GM23248 (cell line): ENCODE results near the gene PDX1. TPM values are rescaled to one million over a fixed set of nuclear protein-coding genes. Genes with fewer than 3 reads are reported as not detected.
A peak's percentile ranks its signal among the peaks of the same experiment; 100 is the strongest.

Experiments
- DNase-seq: peaks from one replicate; pipeline ENCODE4 v3.0.0-alpha.2; 2015
- H2AFZ ChIP-seq: fragments of 200-600 bp; sonication (generic); 2 replicates; pipeline ENCODE4 v1.6.1; 2016; ENCODE audit warnings: antibody characterized with exemption
- H3F3A ChIP-seq: fragments of 200-600 bp; sonication (generic); 2 replicates; pipeline ENCODE4 v1.6.1; 2016; ENCODE audit warnings: mild to moderate bottlenecking, antibody characterized with exemption, mixed run types; ENCODE audit not compliant: insufficient read depth
- H3K27ac ChIP-seq: fragments of 200-600 bp; sonication (generic); 2 replicates; pipeline ENCODE4 v1.5.1; 2016; ENCODE audit warnings: mild to moderate bottlenecking
- H3K27me3 ChIP-seq: fragments of 200-600 bp; sonication (generic); replicated peaks from 2 replicates; pipeline ENCODE4 v1.6.1; 2016; ENCODE audit warnings: mild to moderate bottlenecking; ENCODE audit not compliant: insufficient read depth
- H3K36me3 ChIP-seq: fragments of 200-600 bp; sonication (generic); 2 replicates; pipeline ENCODE4 v1.6.1; 2016; ENCODE audit warnings: low read depth, mild to moderate bottlenecking
- H3K4me1 ChIP-seq: fragments of 200-600 bp; sonication (generic); 2 replicates; pipeline ENCODE4 v1.6.1; 2016; ENCODE audit warnings: mild to moderate bottlenecking; ENCODE audit not compliant: insufficient read depth
- H3K4me2 ChIP-seq: fragments of 200-600 bp; sonication (generic); one replicate; pipeline ENCODE4 v1.6.1; 2016; ENCODE audit warnings: mild to moderate bottlenecking; ENCODE audit not compliant: unreplicated experiment
- H3K4me3 ChIP-seq: fragments of 200-600 bp; sonication (generic); 2 replicates; pipeline ENCODE4 v1.5.1; 2016; ENCODE audit warnings: mild to moderate bottlenecking
- H3K79me2 ChIP-seq: fragments of 200-600 bp; sonication (generic); 2 replicates; pipeline ENCODE4 v1.6.1; 2016; ENCODE audit warnings: mild to moderate bottlenecking; ENCODE audit not compliant: insufficient read depth
- H3K9ac ChIP-seq: fragments of 200-600 bp; sonication (generic); 2 replicates; pipeline ENCODE4 v1.6.1; 2016; ENCODE audit warnings: mild to moderate bottlenecking
- H3K9me2 ChIP-seq: fragments of 200-600 bp; sonication (generic); 2 replicates; pipeline ENCODE4 v1.6.1; 2016; ENCODE audit warnings: mixed run types, mild to moderate bottlenecking, moderate library complexity; ENCODE audit not compliant: insufficient read depth
- H3K9me3 ChIP-seq: fragments of 200-600 bp; sonication (generic); one replicate; pipeline ENCODE4 v1.6.1; 2017; ENCODE audit warnings: low read depth
- H4K20me1 ChIP-seq: fragments of 200-600 bp; sonication (generic); 2 replicates; pipeline ENCODE4 v1.6.0; 2016; ENCODE audit not compliant: insufficient read depth
- EZH2 ChIP-seq: fragments of 200-600 bp; sonication (generic); IDR thresholded peaks from 2 replicates; pipeline ENCODE4 v1.6.1; 2018; ENCODE audit warnings: antibody characterized with exemption, mild to moderate bottlenecking; ENCODE audit not compliant: insufficient read depth, poor library complexity, severe bottlenecking
- EZH2phosphoT487 ChIP-seq: fragments of 200-600 bp; sonication (generic); IDR thresholded peaks from 2 replicates; pipeline ENCODE4 v1.6.1; 2018; ENCODE audit warnings: antibody characterized with exemption, moderate library complexity, mild to moderate bottlenecking, low read depth; ENCODE audit not compliant: insufficient read depth
- WGBS, 2 experiments: methylation state at CpG; one replicate each; pipeline ENCODE4 v1.1.6; 2015 to 2017; ENCODE audit warnings: low lambda C conversion rate in 2 of 2, low coverage in 1 of 2; ENCODE audit errors: missing lambda C conversion rate in 2 of 2; 5-methylcytosine and 5-hydroxymethylcytosine counted together
- in situ Hi-C: fragments of 300-500 bp; cut with MboI; formaldehyde crosslinking; loops from 2 replicates; pipeline ENCODE4 v1.15.0; 2020
- polyA plus RNA-seq: library from polyadenylated mRNA; unstranded; fragments of >200 nt; fragmentation: Nextera tagmentation; extraction: Ambion mirVana; gene quantifications from 2 replicates; pipeline ENCODE4 v1.2.1, GENCODE V29; 2016
- total RNA-seq: library from RNA; depleted of rRNA; stranded (reverse); fragments of >200 nt; shearing (Covaris generic); gene quantifications from 2 replicates; pipeline ENCODE4 v1.2.3, GENCODE V29; 2014

PDX1 gene
- total and polyA plus RNA-seq, 2 experiments from 2014 or later, result not detected

DNA sequence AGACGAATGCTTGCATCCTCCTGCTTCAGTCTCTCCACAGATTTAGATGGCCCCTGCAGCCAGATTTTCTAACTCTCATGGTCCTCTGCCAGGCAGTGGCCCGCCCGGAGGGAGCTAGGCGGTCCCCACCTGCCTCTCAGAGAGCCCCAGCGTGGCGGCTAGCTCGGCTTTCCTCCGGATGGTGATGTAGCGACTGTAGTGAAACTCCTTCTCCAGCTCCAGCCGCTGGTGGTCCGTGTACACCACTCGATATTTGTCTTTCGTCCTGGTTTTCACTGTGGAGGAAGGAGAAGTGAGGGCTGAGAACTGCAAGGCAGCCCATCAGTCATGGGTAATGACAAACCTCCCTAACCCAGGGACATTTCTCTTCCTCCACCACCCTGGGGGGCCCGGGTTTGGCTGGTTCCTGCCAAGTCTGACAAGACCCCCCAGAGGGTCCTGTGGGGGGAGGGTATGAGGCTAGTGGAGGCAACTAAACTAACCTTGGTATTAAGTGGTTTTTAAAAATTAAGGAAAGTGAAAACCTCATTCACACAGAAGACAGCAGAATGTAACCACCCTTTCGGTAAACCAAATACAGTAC is 45.0 kb downstream of the PDX1 start:
- 0 out of 2 replicates have a peak, but pooled peaks have one; percentile 36 for TF ChIP-seq EZH2phosphoT487
- TF ChIP-seq EZH2, result peak; percentile 34
- Histone ChIP-seq H3K9me2 (no peaks in the 10 kb centered on the region), H4K20me1 (no peaks in the 10 kb centered on the region), H3K4me2 (no peak overlapping the region), H3K36me3 (no peaks in the 10 kb centered on the region), H3K79me2 (no peaks in the 10 kb centered on the region), H3F3A (no peaks in the 10 kb centered on the region), H3K4me3 (no peak overlapping the region), H3K9ac (no peak overlapping the region), H3K27me3 (peaks cover 95% of the 10 kb centered on the region), H2AFZ (no peak overlapping the region), H3K4me1 (peaks cover 12% of the 10 kb centered on the region; the same call in 1 of the 2 replicates), H3K27ac (no peak overlapping the region), H3K9me3 (no peaks in the 10 kb centered on the region)
- WGBS, 2 experiments, result 13 to 17% methylated on average over 15 of the region's 15 CpGs
- in situ Hi-C loops, result no loop called here
- DNase-seq, result no peak

DNA sequence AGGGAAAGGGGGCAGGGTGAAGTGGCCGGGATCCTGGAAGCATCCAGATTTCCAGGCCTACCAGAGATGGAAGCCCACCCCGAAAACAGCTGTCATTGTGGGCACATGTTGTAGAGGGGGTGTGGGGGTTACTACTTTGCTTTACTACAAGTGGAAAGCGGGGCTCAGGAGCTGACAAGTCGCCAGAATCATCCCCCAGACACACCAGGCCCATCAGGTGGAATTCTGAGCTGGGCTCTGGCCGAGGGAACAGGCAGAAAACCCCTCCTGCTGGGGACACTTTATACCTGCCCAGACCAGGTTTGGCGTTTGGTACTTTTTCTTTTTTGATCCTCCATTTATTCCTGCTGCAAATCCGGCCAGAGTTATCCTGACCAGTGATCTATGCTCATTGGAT is 45.5 kb downstream of the PDX1 start:
- no peak for DNase-seq
- H3K4me1 ChIP-seq, result peaks cover 8% of the 10 kb centered on the region; the same call in 1 of the 2 replicates
- no peaks in the 10 kb centered on the region for H3K9me3 ChIP-seq
- TF ChIP-seq EZH2phosphoT487 (no peak), EZH2 (no peak)
- no peaks in the 10 kb centered on the region for H3K9me2 ChIP-seq
- H3K36me3 ChIP-seq, result no peaks in the 10 kb centered on the region
- H3K79me2 ChIP-seq, result no peaks in the 10 kb centered on the region
- H3K27ac ChIP-seq, result no peak overlapping the region
- H3K27me3 ChIP-seq, result peaks cover 95% of the 10 kb centered on the region
- no peak overlapping the region for H3K4me3 ChIP-seq
- no peak overlapping the region for H2AFZ ChIP-seq
- WGBS, 2 experiments, result 22 to 32% methylated on average over 7 of the region's 7 CpGs
- no peaks in the 10 kb centered on the region for H4K20me1 ChIP-seq
- H3F3A ChIP-seq, result no peaks in the 10 kb centered on the region
- in situ Hi-C loops, result no loop called here
- no peak overlapping the region for H3K4me2 ChIP-seq
- H3K9ac ChIP-seq, result no peak overlapping the region

DNA sequence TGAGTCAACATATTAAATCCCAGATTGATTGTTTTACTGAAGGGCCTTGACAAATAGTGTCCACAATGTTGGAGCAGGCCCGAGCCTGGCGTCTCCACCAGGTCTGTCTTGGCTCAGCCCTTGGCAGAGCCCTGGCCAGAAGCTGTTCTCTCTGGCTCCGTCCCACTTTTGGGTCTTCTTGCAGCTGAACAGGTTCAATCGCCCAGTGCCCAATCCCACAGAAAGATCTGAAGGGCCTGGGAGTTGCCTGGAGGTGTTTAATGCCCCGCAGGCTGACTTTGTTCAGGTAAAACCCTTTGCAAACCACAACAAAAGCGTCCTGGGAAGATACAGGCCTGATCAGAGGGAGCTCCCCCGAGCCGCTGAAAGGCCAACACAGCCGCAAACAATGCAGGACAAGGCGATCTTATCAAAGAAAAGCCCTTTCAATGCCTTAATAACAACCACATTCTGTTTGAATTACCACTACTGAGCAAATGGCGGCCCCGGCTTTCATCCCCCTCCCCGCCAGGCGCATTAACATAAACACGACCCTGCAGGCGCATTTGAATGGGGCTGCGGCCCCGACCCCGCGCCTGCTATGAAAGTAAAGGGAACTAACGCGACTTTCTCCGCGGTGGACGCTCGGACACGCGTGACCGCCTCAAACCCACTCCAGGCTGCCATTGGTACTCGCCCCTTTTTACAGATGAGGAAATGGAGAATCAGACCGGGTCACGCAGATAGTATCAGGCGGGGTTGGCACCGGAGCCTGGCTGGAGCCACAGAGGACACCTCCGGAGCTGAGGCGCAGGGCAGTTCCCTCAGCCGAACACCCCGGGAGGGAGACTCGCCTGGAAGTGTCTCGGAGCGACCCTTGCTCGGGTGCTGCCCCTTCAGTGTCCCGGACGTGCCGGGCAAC is 46.2 kb downstream of the PDX1 start:
- WGBS, 2 experiments, result 8 to 9% methylated on average over 45 of the region's 45 CpGs
- no peak overlapping the region for H3K4me2 ChIP-seq
- H2AFZ ChIP-seq, result no peak overlapping the region

GRCh38 chr13:27966641-27967202 is 46.9 kb downstream of the PDX1 start:
- peaks cover 95% of the 10 kb centered on the region for H3K27me3 ChIP-seq
- H3K36me3 ChIP-seq, result no peaks in the 10 kb centered on the region
- no peak overlapping the region for H3K4me2 ChIP-seq
- no peak overlapping the region for H2AFZ ChIP-seq
- no peak overlapping the region for H3K4me3 ChIP-seq
- H3K9me2 ChIP-seq, result no peaks in the 10 kb centered on the region
- no peak overlapping the region for H3K27ac ChIP-seq
- H3K4me1 ChIP-seq, result no peaks in the 10 kb centered on the region
- H3K9ac ChIP-seq, result no peak overlapping the region
- no peaks in the 10 kb centered on the region for H3K9me3 ChIP-seq
- no peaks in the 10 kb centered on the region for H3K79me2 ChIP-seq
- DNase-seq, result no peak
- H4K20me1 ChIP-seq, result no peaks in the 10 kb centered on the region
- in situ Hi-C loops, result no loop called here
- WGBS, 2 experiments, result 3 to 8% methylated on average over 19 to 34 of the region's 38 CpGs
- TF ChIP-seq EZH2phosphoT487, result no peak
- TF ChIP-seq EZH2, result no peak
- H3F3A ChIP-seq, result no peaks in the 10 kb centered on the region

More for the DNA sequence above, 46.2 kb downstream of the PDX1 start:
- H4K20me1 ChIP-seq, result no peaks in the 10 kb centered on the region
- peak; percentile 86 for TF ChIP-seq EZH2
- peak; percentile 57; the same call in 1 of the 2 replicates for TF ChIP-seq EZH2phosphoT487
- H3K4me3 ChIP-seq, result no peak overlapping the region
- no peaks in the 10 kb centered on the region for H3K9me2 ChIP-seq
- H3K79me2 ChIP-seq, result no peaks in the 10 kb centered on the region
- H3K27me3 ChIP-seq, result peaks cover 95% of the 10 kb centered on the region
- DNase-seq, result no peak
- no peak overlapping the region for H3K27ac ChIP-seq
- H3F3A ChIP-seq, result no peaks in the 10 kb centered on the region
- no peaks in the 10 kb centered on the region for H3K36me3 ChIP-seq
- no peaks in the 10 kb centered on the region for H3K9me3 ChIP-seq
- H3K4me1 ChIP-seq, result peaks cover 1% of the 10 kb centered on the region; the same call in 1 of the 2 replicates
- no peak overlapping the region for H3K9ac ChIP-seq
- in situ Hi-C loops, result no loop called here
